ENCODE data around the gene CERK. TPM values are rescaled to one million over a fixed set of nuclear protein-coding genes. Genes with fewer than 3 reads are reported as not detected.

The CERK gene
- total RNA-seq, 4 donors from 2014 or later: 19.2 to 46.2 (median 36.6) TPM

- Histone ChIP-seq H3K27me3 (no peaks in the 10 kb centered on the region), H3K4me1 (peaks cover 43% of the 10 kb centered on the region), H3K27ac (no peak overlapping the region), H3K4me3 (no peak overlapping the region), H3K36me3 (no peaks in the 10 kb centered on the region), H3K9me3 (no peaks in the 10 kb centered on the region)
- no peak for DNase-seq (ENCODE audit: low spot score in 2 of 2)
- no peak for TF ChIP-seq EP300 (IDR thresholded peaks at IDR 0.05)
- no peak for TF ChIP-seq POLR2AphosphoS5 (IDR thresholded peaks at IDR 0.05)
- TF ChIP-seq POLR2A (IDR thresholded peaks at IDR 0.05): no peak
- no peak for TF ChIP-seq CTCF (IDR thresholded peaks at IDR 0.05)
- 53% methylated on average over 13 of the region's 15 CpGs for WGBS
Measured at GRCh38 chr22:46748908-46749675, 11.0 kb upstream of the CERK start.

- Histone ChIP-seq H3K9me3 (no peaks in the 10 kb centered on the region), H3K4me3 (no peak overlapping the region), H3K27me3 (no peaks in the 10 kb centered on the region), H3K4me1 (peaks cover 35% of the 10 kb centered on the region), H3K27ac (no peak overlapping the region), H3K36me3 (no peaks in the 10 kb centered on the region)
- no peak for DNase-seq (ENCODE audit: low spot score in 2 of 2)
- 88% methylated on average over 15 of the region's 20 CpGs for WGBS
- TF ChIP-seq EP300 (IDR thresholded peaks at IDR 0.05): no peak
Measured at GRCh38 chr22:46748206-46748907, 10.3 kb upstream of the CERK start.

- H3K9me3 ChIP-seq: no peaks in the 10 kb centered on the region
- WGBS: 73% methylated on average over 7 of the region's 8 CpGs
Measured at GRCh38 chr22:46747646-46748045, 9.6 kb upstream of the CERK start.

GRCh38 chr22:46746620-46747019, 8.6 kb upstream of the CERK start:
- Histone ChIP-seq H3K36me3 (no peaks in the 10 kb centered on the region), H3K27ac (no peak overlapping the region), H3K4me1 (peaks cover 31% of the 10 kb centered on the region), H3K9me3 (no peaks in the 10 kb centered on the region), H3K4me3 (no peak overlapping the region), H3K27me3 (no peaks in the 10 kb centered on the region)
- TF ChIP-seq EP300 (IDR thresholded peaks at IDR 0.05) (no peak), CTCF (IDR thresholded peaks at IDR 0.05) (no peak), POLR2A (IDR thresholded peaks at IDR 0.05) (no peak), POLR2AphosphoS5 (IDR thresholded peaks at IDR 0.05) (no peak)
- DNase-seq (ENCODE audit: low spot score in 2 of 2): no peak
- 90% methylated on average over 11 of the region's 11 CpGs for WGBS

More at GRCh38 chr22:46747646-46748045, 9.6 kb upstream of the CERK start:
- no peak overlapping the region for H3K4me3 ChIP-seq
- no peak for TF ChIP-seq POLR2AphosphoS5 (IDR thresholded peaks at IDR 0.05)
- no peak for TF ChIP-seq EP300 (IDR thresholded peaks at IDR 0.05)
- TF ChIP-seq POLR2A (IDR thresholded peaks at IDR 0.05): no peak
- TF ChIP-seq CTCF (IDR thresholded peaks at IDR 0.05): no peak
- H3K4me1 ChIP-seq: peaks cover 33% of the 10 kb centered on the region
- no peaks in the 10 kb centered on the region for H3K36me3 ChIP-seq
- H3K27me3 ChIP-seq: no peaks in the 10 kb centered on the region
- no peak for DNase-seq (ENCODE audit: low spot score in 2 of 2)
- no peak overlapping the region for H3K27ac ChIP-seq

GRCh38 chr22:46746192-46746591, 8.1 kb upstream of the CERK start:
- WGBS: 74% methylated on average over 5 of the region's 5 CpGs
- Histone ChIP-seq H3K9me3 (no peaks in the 10 kb centered on the region), H3K27ac (no peak overlapping the region), H3K36me3 (no peaks in the 10 kb centered on the region), H3K4me3 (no peak overlapping the region), H3K27me3 (no peaks in the 10 kb centered on the region), H3K4me1 (peaks cover 30% of the 10 kb centered on the region)
- no peak for DNase-seq (ENCODE audit: low spot score in 2 of 2)
- TF ChIP-seq POLR2A (IDR thresholded peaks at IDR 0.05) (no peak), POLR2AphosphoS5 (IDR thresholded peaks at IDR 0.05) (no peak), EP300 (IDR thresholded peaks at IDR 0.05) (no peak)

GRCh38 chr22:46744581-46744980, 6.5 kb upstream of the CERK start:
- DNase-seq (ENCODE audit: low spot score in 2 of 2): no peak
- H3K36me3 ChIP-seq: no peaks in the 10 kb centered on the region
- 91% methylated on average over 6 of the region's 6 CpGs for WGBS
- no peak overlapping the region for H3K4me3 ChIP-seq
- no peaks in the 10 kb centered on the region for H3K9me3 ChIP-seq
- no peak overlapping the region for H3K27ac ChIP-seq
- no peaks in the 10 kb centered on the region for H3K27me3 ChIP-seq
- TF ChIP-seq POLR2A (IDR thresholded peaks at IDR 0.05): no peak
- TF ChIP-seq POLR2AphosphoS5 (IDR thresholded peaks at IDR 0.05): no peak
- TF ChIP-seq EP300 (IDR thresholded peaks at IDR 0.05): no peak
- TF ChIP-seq CTCF (IDR thresholded peaks at IDR 0.05): no peak
- peaks cover 16% of the 10 kb centered on the region for H3K4me1 ChIP-seq

Data from suprapubic skin (tissue), 4 donors.